GM23338 (cell line): ENCODE measurements around the gene PTK6. TPM values are rescaled to one million over a fixed set of nuclear protein-coding genes. Genes with fewer than 3 reads are reported as not detected.

ENCODE experiments used
- ATAC-seq: fragments of 200-7000 bp; cut with Tn5 transposase; 3 replicates; pipeline ENCODE4 v1.9.1; 2020
- DNase-seq: peaks from one replicate; pipeline ENCODE4 v3.0.0-alpha.2; 2015; ENCODE audit warnings: low spot score
- H2AFZ ChIP-seq: fragments of 200-600 bp; sonication (generic); 2 replicates; pipeline ENCODE4 v1.8.0; 2016; ENCODE audit warnings: antibody characterized with exemption, mild to moderate bottlenecking, moderate library complexity
- H3F3A ChIP-seq: fragments of 200-600 bp; sonication (generic); replicated peaks from 2 replicates; pipeline ENCODE4 v1.8.0; 2017; ENCODE audit warnings: antibody characterized with exemption, mixed run types, low read depth
- H3K27ac ChIP-seq: fragments of 200-600 bp; sonication (generic); 2 replicates; pipeline ENCODE4 v1.6.1; 2016; ENCODE audit warnings: low read depth
- H3K27me3 ChIP-seq: fragments of 200-600 bp; sonication (generic); 2 replicates; pipeline ENCODE4 v1.8.0; 2016; ENCODE audit warnings: mild to moderate bottlenecking, mixed run types, moderate library complexity; ENCODE audit not compliant: insufficient read depth
- H3K36me3 ChIP-seq: fragments of 200-600 bp; sonication (generic); 2 replicates; pipeline ENCODE4 v1.8.0; 2016; ENCODE audit warnings: mild to moderate bottlenecking; ENCODE audit not compliant: insufficient read depth
- H3K4me1 ChIP-seq: fragments of 200-600 bp; sonication (generic); 2 replicates; pipeline ENCODE4 v1.8.0; 2016; ENCODE audit warnings: mild to moderate bottlenecking, moderate library complexity; ENCODE audit not compliant: insufficient read depth
- H3K4me2 ChIP-seq: fragments of 200-600 bp; sonication (generic); 2 replicates; pipeline ENCODE4 v1.7.1; 2017; ENCODE audit warnings: mixed run types
- H3K4me3 ChIP-seq: fragments of 200-600 bp; sonication (generic); 2 replicates; pipeline ENCODE4 v1.6.1; 2016; ENCODE audit warnings: mixed run types
- H3K79me2 ChIP-seq: fragments of 200-600 bp; sonication (generic); replicated peaks from 2 replicates; pipeline ENCODE4 v1.8.0; 2017; ENCODE audit warnings: mild to moderate bottlenecking; ENCODE audit not compliant: insufficient read depth
- H3K9me2 ChIP-seq: fragments of 200-600 bp; sonication (generic); 2 replicates; pipeline ENCODE4 v1.8.0; 2017; ENCODE audit not compliant: insufficient read depth
- H4K20me1 ChIP-seq: fragments of 200-600 bp; sonication (generic); replicated peaks from 2 replicates; pipeline ENCODE4 v1.8.0; 2017; ENCODE audit warnings: mild to moderate bottlenecking; ENCODE audit not compliant: insufficient read depth
- H3K27ac Mint-ChIP-seq: 2 replicates; pipeline ENCODE4 v1.8.0; 2020; ENCODE audit warnings: inconsistent platforms, mild to moderate bottlenecking, moderate library complexity, mixed read lengths
- H3K27me3 Mint-ChIP-seq: 3 replicates; pipeline ENCODE4 v1.8.0; 2022; ENCODE audit warnings: low read depth, mild to moderate bottlenecking, moderate library complexity, mixed read lengths, inconsistent platforms; ENCODE audit not compliant: insufficient read depth, poor library complexity
- H3K36me3 Mint-ChIP-seq: 3 replicates; pipeline ENCODE4 v1.8.0; 2021; ENCODE audit warnings: low read depth, mild to moderate bottlenecking, inconsistent platforms, moderate library complexity, mixed read lengths
- H3K4me1 Mint-ChIP-seq: 3 replicates; pipeline ENCODE4 v1.8.0; 2020; ENCODE audit warnings: mild to moderate bottlenecking, inconsistent platforms, mixed read lengths
- H3K4me3 Mint-ChIP-seq: 3 replicates; pipeline ENCODE4 v1.8.0; 2021; ENCODE audit warnings: moderate library complexity, mild to moderate bottlenecking, inconsistent platforms, mixed read lengths
- H3K9me3 Mint-ChIP-seq: 3 replicates; pipeline ENCODE4 v1.8.0; 2020; ENCODE audit warnings: moderate library complexity, mild to moderate bottlenecking, inconsistent platforms, mixed read lengths
- CREB1 ChIP-seq: fragments of 250-450 bp; sonication (Bioruptor Pico); IDR thresholded peaks from 2 replicates; pipeline ENCODE4 v1.5.0; 2020; ENCODE audit warnings: low read depth, mild to moderate bottlenecking, moderate library complexity
- CTCF ChIP-seq, 2 experiments: fragments of 200-600 bp in 1 of 2; sonication (generic) in 1 of 2; conservative IDR thresholded peaks; 2 replicates each; pipeline versions ENCODE4 v1.5.1 to v1.6.1; 2016 to 2017; ENCODE audit warnings: antibody characterized with exemption in 2 of 2, low read depth in 2 of 2, mild to moderate bottlenecking in 2 of 2, moderate library complexity in 1 of 2
- EZH2 ChIP-seq: fragments of 200-600 bp; sonication (generic); IDR thresholded peaks from one replicate; pipeline ENCODE4 v1.8.0; 2017; ENCODE audit warnings: antibody characterized with exemption, mild to moderate bottlenecking, low read depth; ENCODE audit not compliant: unreplicated experiment
- EZH2phosphoT487 ChIP-seq: fragments of 200-600 bp; sonication (generic); IDR thresholded peaks from one replicate; pipeline ENCODE4 v1.8.1; 2018; ENCODE audit warnings: antibody characterized with exemption; ENCODE audit not compliant: unreplicated experiment
- JUNB ChIP-seq: IDR thresholded peaks from one replicate; pipeline ENCODE4 v1.6.1; 2016; ENCODE audit warnings: antibody characterized with exemption; ENCODE audit not compliant: unreplicated experiment
- NANOG ChIP-seq: IDR thresholded peaks from 2 replicates; pipeline ENCODE4 v1.6.1; 2016; ENCODE audit warnings: antibody characterized with exemption, borderline replicate concordance
- POLR2AphosphoS5 ChIP-seq: IDR thresholded peaks from 2 replicates; pipeline ENCODE4 v1.6.1; 2016; ENCODE audit warnings: antibody characterized with exemption, low read depth
- STAT1 ChIP-seq: IDR thresholded peaks from one replicate; pipeline ENCODE4 v1.6.1; 2016; ENCODE audit warnings: antibody characterized with exemption; ENCODE audit not compliant: unreplicated experiment
- ZNF114 ChIP-seq: fragments of 250-450 bp; sonication (Bioruptor Pico); IDR thresholded peaks from 2 replicates; pipeline ENCODE4 v1.5.0; 2020; ENCODE audit warnings: mild to moderate bottlenecking, moderate library complexity
- ZNF331 ChIP-seq: fragments of 250-450 bp; sonication (Bioruptor Pico); IDR thresholded peaks from 2 replicates; pipeline ENCODE4 v1.5.0; 2020; ENCODE audit warnings: low read depth, mild to moderate bottlenecking, moderate library complexity
- polyA plus RNA-seq: library from polyadenylated mRNA; unstranded; fragments of >200 nt; fragmentation: Nextera tagmentation; extraction: Ambion mirVana; gene quantifications from 2 replicates; pipeline ENCODE4 v1.2.1, GENCODE V29; 2016
- total RNA-seq: library from RNA; depleted of rRNA; stranded (reverse); fragments of >200 nt; shearing (Covaris generic); gene quantifications from 2 replicates; pipeline ENCODE4 v1.2.3, GENCODE V29; 2014
- TF ChIP-seq, protein P1 (sequence below): IDR thresholded peaks from one replicate; pipeline ENCODE4 v1.6.1; 2018; ENCODE audit warnings: antibody characterized with exemption; ENCODE audit not compliant: unreplicated experiment
- TF ChIP-seq, protein P2 (sequence below): fragments of 250-450 bp; sonication (Bioruptor Pico); IDR thresholded peaks from 2 replicates; pipeline ENCODE4 v1.5.0; 2020; ENCODE audit warnings: mild to moderate bottlenecking, moderate library complexity
- TF ChIP-seq, protein P3 (sequence below): IDR thresholded peaks from 2 replicates; pipeline ENCODE4 v1.6.1; 2016; ENCODE audit warnings: antibody characterized with exemption

Gene PTK6
- total and polyA plus RNA-seq, 2 experiments from 2014 or later = 0.28 TPM; not detected in 1

DNA sequence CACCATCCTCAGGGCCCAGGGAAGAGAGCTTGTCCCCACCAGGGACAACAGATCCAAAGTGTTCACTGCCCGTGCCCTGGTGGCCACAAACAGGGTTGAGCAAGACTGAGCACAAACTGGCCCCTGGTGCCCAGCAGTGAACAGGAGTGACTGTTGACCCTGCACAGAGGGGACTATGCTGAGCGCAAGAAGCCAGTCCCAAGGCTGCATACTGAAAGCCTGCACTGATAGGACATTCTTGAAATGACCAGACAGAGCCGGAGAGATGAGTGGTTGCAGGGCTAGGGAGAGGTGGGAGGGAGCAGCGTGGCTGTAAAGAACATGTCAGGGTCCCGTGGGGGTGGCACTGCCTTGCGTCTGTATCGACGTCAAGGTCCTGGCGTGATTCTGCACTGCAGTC is 13.9 kb upstream of the PTK6 start:
- Histone ChIP-seq H3F3A (peaks cover 11% of the 10 kb centered on the region; the same call in 1 of the 2 replicates), H4K20me1 (no peaks in the 10 kb centered on the region), H3K79me2 (no peaks in the 10 kb centered on the region), H2AFZ (no peak overlapping the region), H3K4me2 (no peak overlapping the region), H3K27ac (no peak overlapping the region), H3K9me2 (no peaks in the 10 kb centered on the region), H3K4me3 (no peak overlapping the region), H3K36me3 (no peaks in the 10 kb centered on the region), H3K27me3 (no peaks in the 10 kb centered on the region), H3K4me1 (peaks cover 12% of the 10 kb centered on the region; the same call in 1 of the 2 replicates)
- peaks cover 17% of the 10 kb centered on the region for H3K27me3 Mint-ChIP-seq
- DNase-seq = no peak
- H3K4me3 Mint-ChIP-seq = no peak overlapping the region
- H3K4me1 Mint-ChIP-seq = peaks cover 22% of the 10 kb centered on the region
- H3K9me3 Mint-ChIP-seq = no peaks in the 10 kb centered on the region
- H3K27ac Mint-ChIP-seq = peak overlapping the region; percentile 78
- ATAC-seq = no peak
- H3K36me3 Mint-ChIP-seq = no peaks in the 10 kb centered on the region
- TF ChIP-seq, protein P1, sequence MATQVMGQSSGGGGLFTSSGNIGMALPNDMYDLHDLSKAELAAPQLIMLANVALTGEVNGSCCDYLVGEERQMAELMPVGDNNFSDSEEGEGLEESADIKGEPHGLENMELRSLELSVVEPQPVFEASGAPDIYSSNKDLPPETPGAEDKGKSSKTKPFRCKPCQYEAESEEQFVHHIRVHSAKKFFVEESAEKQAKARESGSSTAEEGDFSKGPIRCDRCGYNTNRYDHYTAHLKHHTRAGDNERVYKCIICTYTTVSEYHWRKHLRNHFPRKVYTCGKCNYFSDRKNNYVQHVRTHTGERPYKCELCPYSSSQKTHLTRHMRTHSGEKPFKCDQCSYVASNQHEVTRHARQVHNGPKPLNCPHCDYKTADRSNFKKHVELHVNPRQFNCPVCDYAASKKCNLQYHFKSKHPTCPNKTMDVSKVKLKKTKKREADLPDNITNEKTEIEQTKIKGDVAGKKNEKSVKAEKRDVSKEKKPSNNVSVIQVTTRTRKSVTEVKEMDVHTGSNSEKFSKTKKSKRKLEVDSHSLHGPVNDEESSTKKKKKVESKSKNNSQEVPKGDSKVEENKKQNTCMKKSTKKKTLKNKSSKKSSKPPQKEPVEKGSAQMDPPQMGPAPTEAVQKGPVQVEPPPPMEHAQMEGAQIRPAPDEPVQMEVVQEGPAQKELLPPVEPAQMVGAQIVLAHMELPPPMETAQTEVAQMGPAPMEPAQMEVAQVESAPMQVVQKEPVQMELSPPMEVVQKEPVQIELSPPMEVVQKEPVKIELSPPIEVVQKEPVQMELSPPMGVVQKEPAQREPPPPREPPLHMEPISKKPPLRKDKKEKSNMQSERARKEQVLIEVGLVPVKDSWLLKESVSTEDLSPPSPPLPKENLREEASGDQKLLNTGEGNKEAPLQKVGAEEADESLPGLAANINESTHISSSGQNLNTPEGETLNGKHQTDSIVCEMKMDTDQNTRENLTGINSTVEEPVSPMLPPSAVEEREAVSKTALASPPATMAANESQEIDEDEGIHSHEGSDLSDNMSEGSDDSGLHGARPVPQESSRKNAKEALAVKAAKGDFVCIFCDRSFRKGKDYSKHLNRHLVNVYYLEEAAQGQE = no peak
- TF ChIP-seq ZNF114 (CRISPR knock-in tag) (no peak), JUNB (no peak), CREB1 (CRISPR knock-in tag) (no peak), EZH2 (no peak), CTCF (conservative IDR thresholded peaks at IDR 0.05; ENCODE audit: low read depth in 2 of 2) (no peak), EZH2phosphoT487 (no peak), STAT1 (no peak), ZNF331 (CRISPR knock-in tag) (no peak), POLR2AphosphoS5 (no peak), NANOG (no peak)
- TF ChIP-seq, protein P2, sequence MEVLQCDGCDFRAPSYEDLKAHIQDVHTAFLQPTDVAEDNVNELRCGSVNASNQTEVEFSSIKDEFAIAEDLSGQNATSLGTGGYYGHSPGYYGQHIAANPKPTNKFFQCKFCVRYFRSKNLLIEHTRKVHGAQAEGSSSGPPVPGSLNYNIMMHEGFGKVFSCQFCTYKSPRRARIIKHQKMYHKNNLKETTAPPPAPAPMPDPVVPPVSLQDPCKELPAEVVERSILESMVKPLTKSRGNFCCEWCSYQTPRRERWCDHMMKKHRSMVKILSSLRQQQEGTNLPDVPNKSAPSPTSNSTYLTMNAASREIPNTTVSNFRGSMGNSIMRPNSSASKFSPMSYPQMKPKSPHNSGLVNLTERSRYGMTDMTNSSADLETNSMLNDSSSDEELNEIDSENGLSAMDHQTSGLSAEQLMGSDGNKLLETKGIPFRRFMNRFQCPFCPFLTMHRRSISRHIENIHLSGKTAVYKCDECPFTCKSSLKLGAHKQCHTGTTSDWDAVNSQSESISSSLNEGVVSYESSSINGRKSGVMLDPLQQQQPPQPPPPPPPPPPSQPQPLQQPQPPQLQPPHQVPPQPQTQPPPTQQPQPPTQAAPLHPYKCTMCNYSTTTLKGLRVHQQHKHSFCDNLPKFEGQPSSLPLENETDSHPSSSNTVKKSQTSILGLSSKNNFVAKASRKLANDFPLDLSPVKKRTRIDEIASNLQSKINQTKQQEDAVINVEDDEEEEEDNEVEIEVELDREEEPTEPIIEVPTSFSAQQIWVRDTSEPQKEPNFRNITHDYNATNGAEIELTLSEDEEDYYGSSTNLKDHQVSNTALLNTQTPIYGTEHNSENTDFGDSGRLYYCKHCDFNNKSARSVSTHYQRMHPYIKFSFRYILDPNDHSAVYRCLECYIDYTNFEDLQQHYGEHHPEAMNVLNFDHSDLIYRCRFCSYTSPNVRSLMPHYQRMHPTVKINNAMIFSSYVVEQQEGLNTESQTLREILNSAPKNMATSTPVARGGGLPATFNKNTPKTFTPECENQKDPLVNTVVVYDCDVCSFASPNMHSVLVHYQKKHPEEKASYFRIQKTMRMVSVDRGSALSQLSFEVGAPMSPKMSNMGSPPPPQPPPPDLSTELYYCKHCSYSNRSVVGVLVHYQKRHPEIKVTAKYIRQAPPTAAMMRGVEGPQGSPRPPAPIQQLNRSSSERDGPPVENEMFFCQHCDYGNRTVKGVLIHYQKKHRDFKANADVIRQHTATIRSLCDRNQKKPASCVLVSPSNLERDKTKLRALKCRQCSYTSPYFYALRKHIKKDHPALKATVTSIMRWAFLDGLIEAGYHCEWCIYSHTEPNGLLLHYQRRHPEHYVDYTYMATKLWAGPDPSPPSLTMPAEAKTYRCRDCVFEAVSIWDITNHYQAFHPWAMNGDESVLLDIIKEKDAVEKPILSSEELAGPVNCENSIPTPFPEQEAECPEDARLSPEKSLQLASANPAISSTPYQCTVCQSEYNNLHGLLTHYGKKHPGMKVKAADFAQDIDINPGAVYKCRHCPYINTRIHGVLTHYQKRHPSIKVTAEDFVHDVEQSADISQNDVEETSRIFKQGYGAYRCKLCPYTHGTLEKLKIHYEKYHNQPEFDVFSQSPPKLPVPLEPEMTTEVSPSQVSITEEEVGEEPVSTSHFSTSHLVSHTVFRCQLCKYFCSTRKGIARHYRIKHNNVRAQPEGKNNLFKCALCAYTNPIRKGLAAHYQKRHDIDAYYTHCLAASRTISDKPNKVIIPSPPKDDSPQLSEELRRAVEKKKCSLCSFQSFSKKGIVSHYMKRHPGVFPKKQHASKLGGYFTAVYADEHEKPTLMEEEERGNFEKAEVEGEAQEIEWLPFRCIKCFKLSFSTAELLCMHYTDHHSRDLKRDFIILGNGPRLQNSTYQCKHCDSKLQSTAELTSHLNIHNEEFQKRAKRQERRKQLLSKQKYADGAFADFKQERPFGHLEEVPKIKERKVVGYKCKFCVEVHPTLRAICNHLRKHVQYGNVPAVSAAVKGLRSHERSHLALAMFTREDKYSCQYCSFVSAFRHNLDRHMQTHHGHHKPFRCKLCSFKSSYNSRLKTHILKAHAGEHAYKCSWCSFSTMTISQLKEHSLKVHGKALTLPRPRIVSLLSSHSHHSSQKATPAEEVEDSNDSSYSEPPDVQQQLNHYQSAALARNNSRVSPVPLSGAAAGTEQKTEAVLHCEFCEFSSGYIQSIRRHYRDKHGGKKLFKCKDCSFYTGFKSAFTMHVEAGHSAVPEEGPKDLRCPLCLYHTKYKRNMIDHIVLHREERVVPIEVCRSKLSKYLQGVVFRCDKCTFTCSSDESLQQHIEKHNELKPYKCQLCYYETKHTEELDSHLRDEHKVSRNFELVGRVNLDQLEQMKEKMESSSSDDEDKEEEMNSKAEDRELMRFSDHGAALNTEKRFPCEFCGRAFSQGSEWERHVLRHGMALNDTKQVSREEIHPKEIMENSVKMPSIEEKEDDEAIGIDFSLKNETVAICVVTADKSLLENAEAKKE (CRISPR knock-in tag) = no peak
- TF ChIP-seq, protein P3, sequence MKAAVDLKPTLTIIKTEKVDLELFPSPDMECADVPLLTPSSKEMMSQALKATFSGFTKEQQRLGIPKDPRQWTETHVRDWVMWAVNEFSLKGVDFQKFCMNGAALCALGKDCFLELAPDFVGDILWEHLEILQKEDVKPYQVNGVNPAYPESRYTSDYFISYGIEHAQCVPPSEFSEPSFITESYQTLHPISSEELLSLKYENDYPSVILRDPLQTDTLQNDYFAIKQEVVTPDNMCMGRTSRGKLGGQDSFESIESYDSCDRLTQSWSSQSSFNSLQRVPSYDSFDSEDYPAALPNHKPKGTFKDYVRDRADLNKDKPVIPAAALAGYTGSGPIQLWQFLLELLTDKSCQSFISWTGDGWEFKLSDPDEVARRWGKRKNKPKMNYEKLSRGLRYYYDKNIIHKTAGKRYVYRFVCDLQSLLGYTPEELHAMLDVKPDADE = no peak
